Measurements from ENCODE around the gene TNFAIP1.

TNFAIP1 gene

GRCh38 chr17:28350271-28350670 is 14.7 kb downstream of the TNFAIP1 start:
- no peak for TF ChIP-seq CTCF (IDR thresholded peaks at IDR 0.05; ENCODE audit: borderline replicate concordance, control extremely low read depth, extremely low read depth, insufficient read depth, missing control alignments)
- no peak for DNase-seq (ENCODE audit: low spot score)
- in situ Hi-C loops (cut with MboI; ENCODE audit: low sequenced_read_pairs, unreplicated experiment), result no loop called here

GRCh38 chr17:28357061-28357900 is 21.7 kb downstream of the TNFAIP1 start, which contains the start of gene POLDIP2:
POLDIP2 (minus strand) TSS chr17:28357527; CDS start chr17:28357448, 79 bp downstream.
- in situ Hi-C loops (cut with MboI; ENCODE audit: low sequenced_read_pairs, unreplicated experiment), result no loop called here
- DNase-seq (ENCODE audit: low spot score), result peak; percentile 98
- TF ChIP-seq CTCF (IDR thresholded peaks at IDR 0.05; ENCODE audit: borderline replicate concordance, control extremely low read depth, extremely low read depth, insufficient read depth, missing control alignments), result no peak

GRCh38 chr17:28357901-28358197 is 22.3 kb downstream of the TNFAIP1 start:
- DNase-seq (ENCODE audit: low spot score), result no peak

GRCh38 chr17:28363186-28363585 is 27.6 kb downstream of the TNFAIP1 start:
- in situ Hi-C loops (cut with MboI; ENCODE audit: low sequenced_read_pairs, unreplicated experiment), result no loop called here
- no peak for TF ChIP-seq CTCF (IDR thresholded peaks at IDR 0.05; ENCODE audit: borderline replicate concordance, control extremely low read depth, extremely low read depth, insufficient read depth, missing control alignments)
- DNase-seq (ENCODE audit: low spot score), result no peak

More at GRCh38 chr17:28357901-28358197, 22.3 kb downstream of the TNFAIP1 start:
- in situ Hi-C loops (cut with MboI; ENCODE audit: low sequenced_read_pairs, unreplicated experiment), result no loop called here
- TF ChIP-seq CTCF (IDR thresholded peaks at IDR 0.05; ENCODE audit: borderline replicate concordance, control extremely low read depth, extremely low read depth, insufficient read depth, missing control alignments), result no peak

GRCh38 chr17:28363776-28364650 is 28.5 kb downstream of the TNFAIP1 start:
- in situ Hi-C loops (cut with MboI; ENCODE audit: low sequenced_read_pairs, unreplicated experiment), result no loop called here

More at GRCh38 chr17:28363776-28364650, 28.5 kb downstream of the TNFAIP1 start:
- TF ChIP-seq CTCF (IDR thresholded peaks at IDR 0.05; ENCODE audit: borderline replicate concordance, control extremely low read depth, extremely low read depth, insufficient read depth, missing control alignments), result no peak
- DNase-seq (ENCODE audit: low spot score), result no peak
